ENCODE results near the gene DPY19L1.
"Not testable (repeated sequence)": the region's sequence is repeated elsewhere in the genome, so short reads cannot be mapped to it uniquely, and the experiment has no call there.

DPY19L1 gene

DNA sequence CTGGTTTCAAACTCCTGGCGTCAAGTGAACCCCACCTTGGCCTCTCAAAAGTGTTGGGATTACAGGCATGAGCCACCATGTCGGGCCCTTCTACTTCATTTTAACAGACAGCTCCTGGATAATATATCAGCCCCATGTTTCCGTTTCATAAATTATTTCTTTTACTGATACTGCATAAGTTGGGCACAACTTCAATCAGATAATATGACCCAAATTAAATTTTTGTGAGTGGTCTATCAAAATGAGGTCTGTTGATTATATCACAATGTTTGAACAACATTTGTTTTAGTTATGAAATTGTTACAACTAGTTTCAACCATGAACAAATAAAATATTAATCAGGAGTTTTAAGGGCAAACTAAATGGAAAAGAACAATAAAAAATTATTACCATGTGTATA is 70.8 kb downstream of the DPY19L1 start:
- H3K27me3 ChIP-seq (ENCODE audit: control insufficient read depth in 5 of 5, insufficient read depth in 4 of 5, low read length in 5 of 5), result not testable (repeated sequence)

GRCh38 chr7:34958021-34958420 is 79.3 kb downstream of the DPY19L1 start:
- H3K27ac ChIP-seq (ENCODE audit: low read depth, low read length), result no peak overlapping the region
- H3K9me3 ChIP-seq (ENCODE audit: control insufficient read depth in 5 of 5, low read length in 5 of 5), result no peaks in the 10 kb centered on the region
- no peak overlapping the region for H3K9ac ChIP-seq (ENCODE audit: low read length in 5 of 5)
- H3K4me3 ChIP-seq (ENCODE audit: low read depth in 1 of 5, low read length in 5 of 5), result no peak overlapping the region
- H3K27me3 ChIP-seq (ENCODE audit: control insufficient read depth in 5 of 5, insufficient read depth in 4 of 5, low read length in 5 of 5), result no peaks in the 10 kb centered on the region
- H3K4me1 ChIP-seq (ENCODE audit: control insufficient read depth in 5 of 5, insufficient read depth in 5 of 5, low read length in 5 of 5), result no peaks in the 10 kb centered on the region
- H3K36me3 ChIP-seq (ENCODE audit: control insufficient read depth in 5 of 5, insufficient read depth in 5 of 5, low read length in 5 of 5), result peaks cover 0 to 4% (median 0%) of the 10 kb centered on the region in 5 donors

More for the DNA sequence above, 70.8 kb downstream of the DPY19L1 start:
- not testable (repeated sequence) for H3K9me3 ChIP-seq (ENCODE audit: control insufficient read depth in 5 of 5, low read length in 5 of 5); H3K4me1 ChIP-seq (ENCODE audit: control insufficient read depth in 5 of 5, insufficient read depth in 5 of 5, low read length in 5 of 5); H3K4me3 ChIP-seq (ENCODE audit: low read depth in 1 of 5, low read length in 5 of 5); H3K27ac ChIP-seq (ENCODE audit: low read depth, low read length); H3K9ac ChIP-seq (ENCODE audit: low read length in 5 of 5); H3K36me3 ChIP-seq (ENCODE audit: control insufficient read depth in 5 of 5, insufficient read depth in 5 of 5, low read length in 5 of 5)

DNA sequence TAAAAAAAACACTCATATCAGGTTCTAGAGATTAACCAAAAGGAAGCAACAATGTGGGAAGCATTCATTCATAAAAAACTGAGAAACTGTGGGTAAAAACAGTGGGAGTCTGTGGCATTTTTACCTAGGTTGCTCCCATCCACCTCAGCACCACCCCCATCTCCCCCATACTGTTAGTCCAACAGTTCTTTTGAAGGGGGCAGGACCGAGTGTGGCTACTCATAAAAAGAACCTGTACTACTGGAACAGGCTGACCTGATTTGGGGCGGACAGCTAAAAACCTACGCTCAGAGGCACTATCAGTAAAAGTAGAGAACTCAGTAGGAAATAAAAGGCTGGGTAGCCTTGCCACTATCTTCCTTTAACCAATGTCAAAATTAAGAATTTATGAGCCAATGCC is 84.5 kb downstream of the DPY19L1 start:
- Histone ChIP-seq H3K4me3 (ENCODE audit: low read depth in 1 of 5, low read length in 5 of 5) (no peak overlapping the region), H3K27ac (ENCODE audit: low read depth, low read length) (no peak overlapping the region)

DNA sequence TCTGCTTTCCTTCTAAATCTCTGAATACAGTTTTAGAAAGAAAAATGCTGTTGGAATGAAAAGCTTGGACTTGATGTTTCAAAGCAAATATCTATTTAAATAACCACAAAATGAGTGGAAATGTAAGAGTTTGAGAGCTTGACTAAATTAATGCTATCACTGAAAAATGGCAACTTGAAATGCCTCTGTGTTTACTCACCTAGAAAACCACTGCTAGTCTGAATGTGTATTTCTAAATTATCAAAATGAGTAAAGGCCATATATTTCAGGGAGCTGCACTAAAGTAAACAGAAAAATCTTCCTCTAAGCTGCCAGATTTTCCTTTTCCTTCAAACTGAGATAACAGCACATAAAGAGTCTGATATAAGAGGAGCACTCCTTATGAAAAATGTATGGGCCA is 87.9 kb downstream of the DPY19L1 start:
- no peaks in the 10 kb centered on the region for H3K4me1 ChIP-seq (ENCODE audit: control insufficient read depth in 5 of 5, insufficient read depth in 5 of 5, low read length in 5 of 5)
- H3K27me3 ChIP-seq (ENCODE audit: control insufficient read depth in 5 of 5, insufficient read depth in 4 of 5, low read length in 5 of 5), result no peaks in the 10 kb centered on the region
- no peak overlapping the region for H3K9ac ChIP-seq (ENCODE audit: low read length in 5 of 5)
- H3K36me3 ChIP-seq (ENCODE audit: control insufficient read depth in 5 of 5, insufficient read depth in 5 of 5, low read length in 5 of 5), result peaks cover 0 to 12% (median 0%) of the 10 kb centered on the region in 5 donors
- no peak overlapping the region for H3K27ac ChIP-seq (ENCODE audit: low read depth, low read length)
- no peaks in the 10 kb centered on the region for H3K9me3 ChIP-seq (ENCODE audit: control insufficient read depth in 5 of 5, low read length in 5 of 5)
- no peak overlapping the region for H3K4me3 ChIP-seq (ENCODE audit: low read depth in 1 of 5, low read length in 5 of 5)

More for the DNA sequence above, 84.5 kb downstream of the DPY19L1 start:
- Histone ChIP-seq H3K27me3 (ENCODE audit: control insufficient read depth in 5 of 5, insufficient read depth in 4 of 5, low read length in 5 of 5) (no peaks in the 10 kb centered on the region), H3K9me3 (ENCODE audit: control insufficient read depth in 5 of 5, low read length in 5 of 5) (no peaks in the 10 kb centered on the region), H3K9ac (ENCODE audit: low read length in 5 of 5) (no peak overlapping the region), H3K36me3 (ENCODE audit: control insufficient read depth in 5 of 5, insufficient read depth in 5 of 5, low read length in 5 of 5) (peaks cover 0 to 4% (median 0%) of the 10 kb centered on the region in 5 donors), H3K4me1 (ENCODE audit: control insufficient read depth in 5 of 5, insufficient read depth in 5 of 5, low read length in 5 of 5) (no peaks in the 10 kb centered on the region)

- H3K4me1 ChIP-seq (ENCODE audit: control insufficient read depth in 5 of 5, insufficient read depth in 5 of 5, low read length in 5 of 5); H3K4me3 ChIP-seq (ENCODE audit: low read depth in 1 of 5, low read length in 5 of 5); H3K9me3 ChIP-seq (ENCODE audit: control insufficient read depth in 5 of 5, low read length in 5 of 5); H3K27me3 ChIP-seq (ENCODE audit: control insufficient read depth in 5 of 5, insufficient read depth in 4 of 5, low read length in 5 of 5); H3K9ac ChIP-seq (ENCODE audit: low read length in 5 of 5); H3K27ac ChIP-seq (ENCODE audit: low read depth, low read length): not testable (repeated sequence)
- peaks cover 0 to 12% (median 0%) of the 10 kb centered on the region in 5 donors for H3K36me3 ChIP-seq (ENCODE audit: control insufficient read depth in 5 of 5, insufficient read depth in 5 of 5, low read length in 5 of 5)
Measured at GRCh38 chr7:34947427-34947826, 89.9 kb downstream of the DPY19L1 start.

GRCh38 chr7:34946486-34946885 is 90.8 kb downstream of the DPY19L1 start:
- peaks cover 0 to 12% (median 0%) of the 10 kb centered on the region in 5 donors for H3K36me3 ChIP-seq (ENCODE audit: control insufficient read depth in 5 of 5, insufficient read depth in 5 of 5, low read length in 5 of 5)
- H3K9me3 ChIP-seq (ENCODE audit: control insufficient read depth in 5 of 5, low read length in 5 of 5), result no peaks in the 10 kb centered on the region
- no peak overlapping the region for H3K9ac ChIP-seq (ENCODE audit: low read length in 5 of 5)
- no peaks in the 10 kb centered on the region for H3K27me3 ChIP-seq (ENCODE audit: control insufficient read depth in 5 of 5, insufficient read depth in 4 of 5, low read length in 5 of 5)
- H3K4me3 ChIP-seq (ENCODE audit: low read depth in 1 of 5, low read length in 5 of 5), result no peak overlapping the region
- no peaks in the 10 kb centered on the region for H3K4me1 ChIP-seq (ENCODE audit: control insufficient read depth in 5 of 5, insufficient read depth in 5 of 5, low read length in 5 of 5)
- no peak overlapping the region for H3K27ac ChIP-seq (ENCODE audit: low read depth, low read length)

DNA sequence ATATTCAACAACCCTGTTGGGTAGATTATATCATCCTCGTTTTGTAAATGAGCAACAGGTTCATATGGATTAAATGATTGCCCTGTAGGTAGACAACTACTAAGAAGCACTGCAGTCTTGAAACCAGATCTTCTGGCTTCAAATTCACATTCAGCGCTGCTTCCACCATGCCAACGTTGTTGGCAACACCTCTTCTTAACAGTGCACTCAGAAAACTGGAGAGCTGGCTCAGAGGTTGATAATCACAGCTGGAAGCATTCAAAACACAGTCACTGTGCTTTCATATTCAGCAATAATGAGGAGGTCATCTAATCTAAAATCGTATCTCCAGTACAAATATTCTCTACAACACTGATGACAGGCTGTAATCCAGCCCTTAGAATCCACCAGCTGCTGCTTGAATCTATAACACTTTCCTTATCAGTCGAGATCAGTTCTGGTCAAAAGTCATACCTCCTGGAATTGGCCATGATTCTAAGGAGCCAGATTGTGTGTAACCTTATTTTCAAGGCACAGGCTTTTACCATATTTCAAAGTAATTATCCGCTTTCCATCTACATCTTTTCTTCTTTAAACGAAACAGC is 91.3 kb downstream of the DPY19L1 start:
- not testable (repeated sequence) for H3K27me3 ChIP-seq (ENCODE audit: control insufficient read depth in 5 of 5, insufficient read depth in 4 of 5, low read length in 5 of 5); H3K9me3 ChIP-seq (ENCODE audit: control insufficient read depth in 5 of 5, low read length in 5 of 5); H3K27ac ChIP-seq (ENCODE audit: low read depth, low read length); H3K9ac ChIP-seq (ENCODE audit: low read length in 5 of 5); H3K4me1 ChIP-seq (ENCODE audit: control insufficient read depth in 5 of 5, insufficient read depth in 5 of 5, low read length in 5 of 5); H3K4me3 ChIP-seq (ENCODE audit: low read depth in 1 of 5, low read length in 5 of 5)
- H3K36me3 ChIP-seq (ENCODE audit: control insufficient read depth in 5 of 5, insufficient read depth in 5 of 5, low read length in 5 of 5), result peaks cover 0 to 12% (median 0%) of the 10 kb centered on the region in 5 donors

GRCh38 chr7:34939175-34939574 is 98.1 kb downstream of the DPY19L1 start:
- H3K4me1 ChIP-seq (ENCODE audit: control insufficient read depth in 5 of 5, insufficient read depth in 5 of 5, low read length in 5 of 5), result no peaks in the 10 kb centered on the region
- no peak overlapping the region for H3K4me3 ChIP-seq (ENCODE audit: low read depth in 1 of 5, low read length in 5 of 5)
- H3K9me3 ChIP-seq (ENCODE audit: control insufficient read depth in 5 of 5, low read length in 5 of 5), result no peaks in the 10 kb centered on the region
- peaks cover 5 to 13% (median 11%) of the 10 kb centered on the region in 5 donors for H3K36me3 ChIP-seq (ENCODE audit: control insufficient read depth in 5 of 5, insufficient read depth in 5 of 5, low read length in 5 of 5)
- no peaks in the 10 kb centered on the region for H3K27me3 ChIP-seq (ENCODE audit: control insufficient read depth in 5 of 5, insufficient read depth in 4 of 5, low read length in 5 of 5)
- H3K9ac ChIP-seq (ENCODE audit: low read length in 5 of 5), result no peak overlapping the region
- no peak overlapping the region for H3K27ac ChIP-seq (ENCODE audit: low read depth, low read length)

DNA sequence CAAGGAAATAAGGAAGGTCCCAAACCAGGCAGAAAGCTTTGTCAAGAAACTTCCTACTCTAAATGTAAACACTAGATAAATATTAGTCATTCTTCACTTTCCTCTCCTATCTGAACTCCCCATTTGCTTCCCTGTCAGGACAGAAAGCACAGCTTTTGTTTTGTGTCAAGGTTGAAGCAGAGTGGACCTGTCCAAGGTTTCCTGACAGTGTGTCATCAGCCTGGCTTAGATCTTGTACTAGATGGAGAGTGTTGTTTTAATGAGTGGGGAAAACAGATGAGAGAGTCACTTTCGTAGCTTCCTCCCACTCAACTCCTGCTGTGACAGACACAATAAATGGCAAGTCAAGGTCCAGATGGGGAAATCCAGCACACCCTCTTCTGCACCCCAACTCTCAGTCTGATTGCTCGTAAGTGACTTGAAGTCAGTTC is 101.5 kb downstream of the DPY19L1 start:
- peaks cover 5 to 19% (median 10%) of the 10 kb centered on the region in 5 donors for H3K36me3 ChIP-seq (ENCODE audit: control insufficient read depth in 5 of 5, insufficient read depth in 5 of 5, low read length in 5 of 5)
- not testable (repeated sequence) for H3K27ac ChIP-seq (ENCODE audit: low read depth, low read length); H3K4me3 ChIP-seq (ENCODE audit: low read depth in 1 of 5, low read length in 5 of 5); H3K9me3 ChIP-seq (ENCODE audit: control insufficient read depth in 5 of 5, low read length in 5 of 5); H3K27me3 ChIP-seq (ENCODE audit: control insufficient read depth in 5 of 5, insufficient read depth in 4 of 5, low read length in 5 of 5); H3K9ac ChIP-seq (ENCODE audit: low read length in 5 of 5); H3K4me1 ChIP-seq (ENCODE audit: control insufficient read depth in 5 of 5, insufficient read depth in 5 of 5, low read length in 5 of 5)

DNA sequence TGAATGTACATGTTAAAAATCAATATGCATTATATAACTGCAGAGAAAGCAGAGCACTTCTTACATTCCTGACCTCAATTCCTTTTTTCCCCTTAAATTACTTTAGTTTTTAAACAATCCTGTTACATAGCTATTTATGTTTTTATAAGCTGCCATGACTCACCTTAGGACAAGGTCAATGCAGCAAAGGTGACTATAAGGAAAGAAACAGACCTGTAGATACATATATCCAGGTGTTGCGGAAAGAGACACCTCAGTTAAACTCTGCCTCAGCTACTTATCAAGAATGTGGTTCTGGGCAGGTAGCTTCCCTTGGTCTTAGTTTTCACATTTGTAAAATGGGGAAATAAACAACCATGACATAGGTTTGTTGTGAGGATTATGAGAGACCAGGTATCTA is 105.5 kb downstream of the DPY19L1 start:
- no peak overlapping the region for H3K4me3 ChIP-seq (ENCODE audit: low read depth in 1 of 5, low read length in 5 of 5)
- peaks cover 0 to 6% (median 4%) of the 10 kb centered on the region in 5 donors for H3K36me3 ChIP-seq (ENCODE audit: control insufficient read depth in 5 of 5, insufficient read depth in 5 of 5, low read length in 5 of 5)
- no peak overlapping the region for H3K27ac ChIP-seq (ENCODE audit: low read depth, low read length)
- no peaks in the 10 kb centered on the region for H3K4me1 ChIP-seq (ENCODE audit: control insufficient read depth in 5 of 5, insufficient read depth in 5 of 5, low read length in 5 of 5)
- no peak overlapping the region for H3K9ac ChIP-seq (ENCODE audit: low read length in 5 of 5)
- H3K27me3 ChIP-seq (ENCODE audit: control insufficient read depth in 5 of 5, insufficient read depth in 4 of 5, low read length in 5 of 5), result no peaks in the 10 kb centered on the region
- no peaks in the 10 kb centered on the region for H3K9me3 ChIP-seq (ENCODE audit: control insufficient read depth in 5 of 5, low read length in 5 of 5)

GRCh38 chr7:34929783-34930182 is 107.5 kb downstream of the DPY19L1 start:
- H3K9ac ChIP-seq (ENCODE audit: low read length in 5 of 5); H3K9me3 ChIP-seq (ENCODE audit: control insufficient read depth in 5 of 5, low read length in 5 of 5); H3K4me3 ChIP-seq (ENCODE audit: low read depth in 1 of 5, low read length in 5 of 5); H3K27ac ChIP-seq (ENCODE audit: low read depth, low read length); H3K4me1 ChIP-seq (ENCODE audit: control insufficient read depth in 5 of 5, insufficient read depth in 5 of 5, low read length in 5 of 5); H3K36me3 ChIP-seq (ENCODE audit: control insufficient read depth in 5 of 5, insufficient read depth in 5 of 5, low read length in 5 of 5); H3K27me3 ChIP-seq (ENCODE audit: control insufficient read depth in 5 of 5, insufficient read depth in 4 of 5, low read length in 5 of 5): not testable (repeated sequence)
